Measurements from ENCODE around the gene SSBP2.
"Not testable (repeated sequence)": the region's sequence is repeated elsewhere in the genome, so short reads cannot be mapped to it uniquely, and the experiment has no call there.

The SSBP2 gene

GRCh38 chr5:81506900-81507588, 243.9 kb downstream of the SSBP2 start:
- in situ Hi-C loops (cut with MboI; ENCODE audit: low pct_unique_long_range_greater_than_20kb, low sequenced_read_pairs, unreplicated experiment), result loop anchor here (25.0 kb wide), 3 partner anchors 230 to 655 kb away; no protein-coding TSS in a partner anchor
- DNase-seq (ENCODE audit: low spot score), result peak; percentile 78
- peak; percentile 78 for TF ChIP-seq CTCF (IDR thresholded peaks at IDR 0.05; ENCODE audit: extremely low read depth, insufficient read depth, missing control alignments)

GRCh38 chr5:81506378-81506777, 244.5 kb downstream of the SSBP2 start:
- DNase-seq (ENCODE audit: low spot score), result no peak
- in situ Hi-C loops (cut with MboI; ENCODE audit: low pct_unique_long_range_greater_than_20kb, low sequenced_read_pairs, unreplicated experiment), result loop anchor here (25.0 kb wide), 3 partner anchors 231 to 656 kb away; no protein-coding TSS in a partner anchor
- TF ChIP-seq CTCF (IDR thresholded peaks at IDR 0.05; ENCODE audit: extremely low read depth, insufficient read depth, missing control alignments), result no peak

GRCh38 chr5:81505672-81506071, 245.2 kb downstream of the SSBP2 start:
- in situ Hi-C loops (cut with MboI; ENCODE audit: low pct_unique_long_range_greater_than_20kb, low sequenced_read_pairs, unreplicated experiment), result loop anchor here (25.0 kb wide), 3 partner anchors 232 to 657 kb away; no protein-coding TSS in a partner anchor
- no peak for DNase-seq (ENCODE audit: low spot score)
- TF ChIP-seq CTCF (IDR thresholded peaks at IDR 0.05; ENCODE audit: extremely low read depth, insufficient read depth, missing control alignments), result no peak

- not testable (repeated sequence) for DNase-seq (ENCODE audit: low spot score)
- in situ Hi-C loops (cut with MboI; ENCODE audit: low pct_unique_long_range_greater_than_20kb, low sequenced_read_pairs, unreplicated experiment), result loop anchor here (25.0 kb wide), 3 partner anchors 234 to 659 kb away; no protein-coding TSS in a partner anchor
Observed at GRCh38 chr5:81503602-81504001, 247.3 kb downstream of the SSBP2 start.

GRCh38 chr5:81495286-81495685, 255.6 kb downstream of the SSBP2 start:
- no peak for TF ChIP-seq CTCF (IDR thresholded peaks at IDR 0.05; ENCODE audit: extremely low read depth, insufficient read depth, missing control alignments)
- DNase-seq (ENCODE audit: low spot score), result no peak
- in situ Hi-C loops (cut with MboI; ENCODE audit: low pct_unique_long_range_greater_than_20kb, low sequenced_read_pairs, unreplicated experiment), result no loop called here

GRCh38 chr5:81488862-81489261, 262.0 kb downstream of the SSBP2 start:
- TF ChIP-seq CTCF (IDR thresholded peaks at IDR 0.05; ENCODE audit: extremely low read depth, insufficient read depth, missing control alignments), result no peak
- no peak for DNase-seq (ENCODE audit: low spot score)
- in situ Hi-C loops (cut with MboI; ENCODE audit: low pct_unique_long_range_greater_than_20kb, low sequenced_read_pairs, unreplicated experiment), result no loop called here

- TF ChIP-seq CTCF (IDR thresholded peaks at IDR 0.05; ENCODE audit: extremely low read depth, insufficient read depth, missing control alignments), result no peak
- no peak for DNase-seq (ENCODE audit: low spot score)
- in situ Hi-C loops (cut with MboI; ENCODE audit: low pct_unique_long_range_greater_than_20kb, low sequenced_read_pairs, unreplicated experiment), result no loop called here
Observed at GRCh38 chr5:81486711-81487110, 264.2 kb downstream of the SSBP2 start.
